HG03439 (cell line): ENCODE measurements around the gene HBM.
"Not testable (repeated sequence)": the region's sequence is repeated elsewhere in the genome, so short reads cannot be mapped to it uniquely, and the experiment has no call there.

Experiments
- ATAC-seq: cut with Tn5 transposase; IDR thresholded peaks from one replicate; pipeline ENCODE4 v1.9.1; 2021; ENCODE audit warnings: mild to moderate bottlenecking, moderate library complexity; ENCODE audit not compliant: unreplicated experiment

HBM gene

DNA sequence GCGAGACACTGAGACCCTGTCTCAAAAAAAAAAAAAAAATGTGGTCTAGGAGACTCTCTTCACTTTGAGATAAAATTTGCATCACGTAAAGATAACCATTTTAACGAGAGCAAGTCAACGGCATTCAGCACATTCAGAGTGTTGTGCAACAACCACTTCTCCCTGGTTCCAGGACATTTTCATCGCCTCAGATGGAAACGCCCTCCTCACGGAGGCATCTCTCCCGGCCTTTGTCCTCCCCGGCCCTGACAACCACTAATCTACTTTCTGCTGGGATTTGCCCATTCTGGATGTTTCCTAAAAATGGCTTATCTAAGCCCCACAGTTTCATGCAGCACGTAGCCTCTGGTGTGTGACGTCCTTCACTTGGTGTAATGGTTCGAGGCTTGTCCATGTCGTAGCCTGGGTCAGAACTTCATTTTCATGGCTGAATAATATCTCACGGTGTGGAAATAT lies 21.0 kb upstream of the HBM start:
- ATAC-seq = no peak

DNA sequence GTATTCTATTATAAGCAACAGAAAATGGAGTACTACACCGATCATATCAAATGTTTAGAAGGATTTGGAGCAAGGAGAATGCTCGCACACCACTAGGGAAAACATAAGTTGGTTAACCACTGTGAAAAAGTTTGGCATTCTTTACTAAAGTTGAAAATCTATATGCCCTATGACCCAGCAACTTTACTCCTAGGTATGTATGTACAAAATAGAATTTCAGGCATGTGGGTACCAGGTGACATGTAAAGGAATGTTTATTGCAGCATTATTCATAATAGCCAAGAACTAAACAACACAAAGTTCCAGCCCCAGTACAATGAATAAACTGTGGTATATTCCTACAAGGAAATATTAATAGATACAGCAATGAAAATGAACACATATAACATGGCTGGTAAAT lies 19.1 kb upstream of the HBM start:
- no peak for ATAC-seq

DNA sequence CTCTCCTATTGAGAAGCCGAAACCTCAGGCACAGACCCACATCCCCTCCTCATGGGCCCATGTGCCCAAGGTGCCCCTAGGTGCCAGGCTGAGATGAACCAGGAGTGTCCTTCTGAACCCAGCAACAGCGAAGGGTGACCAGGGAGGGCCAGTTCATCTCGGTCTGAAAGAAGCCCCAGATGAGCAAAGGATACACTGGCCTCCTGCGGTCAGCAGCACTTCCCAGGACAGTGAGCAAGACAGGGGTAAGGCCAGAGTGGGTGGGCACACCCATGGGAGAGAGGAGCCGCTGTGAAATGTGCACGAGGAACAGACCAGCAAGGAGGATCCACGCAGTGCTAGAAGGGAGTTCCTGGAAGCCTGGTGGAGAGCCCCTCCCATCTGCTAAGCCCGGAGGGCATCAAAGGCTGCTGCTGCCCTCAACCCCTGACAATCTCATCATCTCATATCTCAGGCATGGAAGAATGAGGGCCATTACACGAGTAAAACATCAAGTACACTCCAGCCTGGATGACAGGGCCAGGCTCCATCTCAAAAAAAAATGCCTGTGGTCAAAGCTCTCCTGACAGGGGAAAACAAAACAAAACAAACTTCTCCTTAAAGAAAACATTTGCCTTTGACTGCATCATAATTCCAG lies 16.6 kb upstream of the HBM start:
- ATAC-seq = no peak

DNA sequence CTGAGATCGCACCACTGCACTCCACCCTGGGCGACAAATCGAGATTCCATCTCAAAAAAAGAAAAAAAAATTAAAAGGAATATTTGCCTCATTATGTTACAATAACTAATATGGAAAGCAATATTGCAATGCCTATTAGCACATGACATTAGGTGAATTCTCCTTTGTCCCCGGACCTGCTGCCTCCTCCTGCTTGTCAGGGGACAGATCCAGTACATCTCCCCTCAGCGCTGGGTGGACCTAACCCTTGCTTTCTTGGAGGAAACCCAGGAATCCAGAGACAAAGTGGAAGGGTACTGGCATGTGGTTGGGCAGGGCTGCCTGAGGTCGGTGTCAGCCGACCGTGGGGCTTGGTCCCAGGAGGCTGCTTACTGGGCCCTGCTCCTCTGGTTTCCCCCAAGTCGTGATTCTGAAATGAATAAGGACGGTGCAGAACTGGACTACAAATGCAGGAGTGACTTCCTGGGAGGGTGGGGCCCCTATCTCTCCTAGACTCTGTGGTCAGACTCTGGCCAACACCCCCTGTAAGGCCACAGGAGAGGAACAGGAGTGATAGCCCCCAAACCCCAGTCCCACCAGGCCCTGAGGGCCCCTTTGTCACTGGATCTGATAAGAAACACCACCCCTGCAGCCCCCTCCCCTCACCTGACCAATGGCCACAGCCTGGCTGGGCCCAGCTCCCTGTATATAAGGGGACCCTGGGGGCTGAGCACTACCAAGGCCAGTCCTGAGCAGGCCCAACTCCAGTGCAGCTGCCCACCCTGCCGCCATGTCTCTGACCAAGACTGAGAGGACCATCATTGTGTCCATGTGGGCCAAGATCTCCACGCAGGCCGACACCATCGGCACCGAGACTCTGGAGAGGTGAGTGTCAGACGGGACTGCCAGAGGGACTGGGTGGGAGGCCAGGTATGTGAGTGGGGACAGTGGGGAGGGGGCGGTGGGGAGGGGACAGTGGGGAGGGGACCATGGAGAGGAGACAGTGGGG lies 13.3 kb upstream of the HBM start, which contains the start of gene HBZ:
Gene HBZ, plus strand, starts transcription at position 504 of the 988 bp plus-strand sequence. Its CDS starts 266 bp downstream, at position 770.
- no peak for ATAC-seq

DNA sequence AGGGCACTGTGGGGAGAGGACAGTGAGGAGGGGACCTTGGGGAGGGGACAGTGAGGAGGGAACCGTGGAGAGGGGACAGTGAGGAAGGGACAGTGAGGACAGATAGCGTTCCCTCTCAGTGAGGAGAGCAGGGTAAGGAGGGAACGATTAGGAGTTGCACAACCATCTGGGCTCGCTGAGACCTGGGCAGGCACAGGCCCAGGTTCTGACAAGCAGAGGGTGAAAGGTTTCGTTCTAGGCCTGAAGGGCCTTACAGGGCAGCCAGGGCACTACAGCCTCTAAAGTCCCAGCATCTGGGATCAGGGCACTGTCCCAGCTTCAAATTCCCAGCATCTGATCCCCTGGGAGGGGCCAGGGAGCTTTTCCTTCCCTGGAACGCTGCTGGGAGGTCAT lies 12.7 kb upstream of the HBM start:
- ATAC-seq = not testable (repeated sequence)

DNA sequence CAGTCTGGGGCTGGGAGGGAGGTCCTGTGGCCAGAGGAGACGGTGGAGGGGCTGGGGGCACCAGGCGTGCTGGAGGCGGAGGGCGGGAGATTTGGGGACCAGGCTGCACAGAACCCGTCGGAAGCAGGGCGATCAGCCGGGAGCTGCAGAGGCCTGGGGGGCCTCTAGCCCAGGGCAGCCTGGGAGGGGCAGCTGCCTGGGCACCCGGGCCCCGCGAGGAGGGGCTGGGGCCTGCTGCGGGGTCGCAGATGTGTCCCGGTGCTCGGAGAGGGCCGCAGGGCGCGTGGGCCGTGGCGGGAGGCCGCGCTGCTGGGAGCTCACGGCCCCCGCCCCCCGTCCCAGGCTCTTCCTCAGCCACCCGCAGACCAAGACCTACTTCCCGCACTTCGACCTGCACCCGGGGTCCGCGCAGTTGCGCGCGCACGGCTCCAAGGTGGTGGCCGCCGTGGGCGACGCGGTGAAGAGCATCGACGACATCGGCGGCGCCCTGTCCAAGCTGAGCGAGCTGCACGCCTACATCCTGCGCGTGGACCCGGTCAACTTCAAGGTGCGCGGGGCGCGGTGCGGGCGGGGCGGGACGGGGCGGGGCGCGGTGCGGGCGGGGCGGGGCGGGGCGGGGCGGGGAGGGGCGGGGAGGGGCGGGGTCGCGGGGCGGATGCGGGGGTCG lies 12.1 kb upstream of the HBM start:
- not testable (repeated sequence) for ATAC-seq

DNA sequence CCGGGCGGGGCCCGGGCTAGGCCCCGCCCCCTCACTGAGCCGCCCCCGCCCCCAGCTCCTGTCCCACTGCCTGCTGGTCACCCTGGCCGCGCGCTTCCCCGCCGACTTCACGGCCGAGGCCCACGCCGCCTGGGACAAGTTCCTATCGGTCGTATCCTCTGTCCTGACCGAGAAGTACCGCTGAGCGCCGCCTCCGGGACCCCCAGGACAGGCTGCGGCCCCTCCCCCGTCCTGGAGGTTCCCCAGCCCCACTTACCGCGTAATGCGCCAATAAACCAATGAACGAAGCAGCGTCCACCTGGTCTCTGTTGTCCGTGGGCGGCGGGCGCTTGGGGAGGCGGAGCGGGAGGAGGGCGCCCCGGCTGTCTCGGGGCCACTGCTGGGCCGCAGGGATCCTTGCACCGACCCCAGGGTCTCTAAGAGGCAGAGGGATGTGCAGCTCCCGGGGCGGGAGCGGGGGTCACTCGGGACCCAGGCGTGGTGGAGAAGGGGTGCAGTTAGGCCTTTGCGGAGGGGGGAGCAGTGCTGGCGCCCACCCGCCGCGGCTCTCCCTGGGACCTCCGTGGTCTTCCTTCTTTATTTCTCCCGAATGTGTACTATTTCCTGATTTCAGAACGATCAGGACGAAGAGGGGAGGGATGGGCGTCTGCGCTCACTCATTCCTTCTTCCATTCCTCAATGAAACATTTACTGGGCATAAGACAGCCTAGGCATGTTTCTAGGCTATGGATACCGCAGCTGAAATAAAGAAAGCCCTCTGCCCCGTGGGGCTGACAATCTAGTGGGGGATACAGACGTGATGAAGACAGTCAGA lies 11.4 kb upstream of the HBM start:
- no peak for ATAC-seq

DNA sequence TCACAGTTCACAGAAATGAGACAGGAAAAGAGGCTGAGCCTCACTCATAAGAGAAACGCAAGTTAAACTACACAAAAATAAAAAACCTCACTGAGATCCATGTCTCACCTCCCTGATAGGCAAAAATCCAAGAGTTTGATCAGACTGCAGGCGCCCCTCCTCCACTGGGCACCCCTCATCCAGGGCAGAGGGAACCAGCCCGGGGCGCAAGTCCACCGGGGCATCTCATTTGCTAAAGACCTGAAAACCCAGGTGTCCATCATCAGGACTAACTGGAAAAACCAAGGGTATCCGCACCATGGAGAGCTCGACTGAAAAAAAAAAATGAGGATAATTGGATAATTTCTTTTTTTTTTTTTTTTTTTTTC lies 10.8 kb upstream of the HBM start:
- no peak for ATAC-seq

DNA sequence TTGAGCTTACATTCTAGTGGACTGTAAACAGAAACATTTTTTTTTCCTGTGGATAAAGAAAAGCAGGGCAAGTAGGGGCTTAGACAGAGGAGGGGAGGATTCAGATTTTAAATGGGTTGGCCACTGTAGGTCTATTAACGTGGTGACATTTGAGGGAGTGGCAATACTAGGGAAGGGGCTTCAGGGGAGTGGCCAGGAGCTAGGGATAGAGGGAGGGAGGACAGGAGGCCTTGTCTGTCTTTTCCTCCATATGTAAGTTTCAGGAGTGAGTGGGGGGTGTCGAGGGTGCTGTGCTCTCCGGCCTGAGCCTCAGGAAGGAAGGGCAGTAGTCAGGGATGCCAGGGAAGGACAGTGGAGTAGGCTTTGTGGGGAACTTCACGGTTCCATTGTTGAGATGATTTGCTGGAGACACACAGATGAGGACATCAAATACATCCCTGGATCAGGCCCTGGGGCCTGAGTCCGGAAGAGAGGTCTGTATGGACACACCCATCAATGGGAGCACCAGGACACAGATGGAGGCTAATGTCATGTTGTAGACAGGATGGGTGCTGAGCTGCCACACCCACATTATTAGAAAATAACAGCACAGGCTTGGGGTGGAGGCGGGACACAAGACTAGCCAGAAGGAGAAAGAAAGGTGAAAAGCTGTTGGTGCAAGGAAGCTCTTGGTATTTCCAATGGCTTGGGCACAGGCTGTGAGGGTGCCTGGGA lies 6.5 kb upstream of the HBM start:
- no peak for ATAC-seq

DNA sequence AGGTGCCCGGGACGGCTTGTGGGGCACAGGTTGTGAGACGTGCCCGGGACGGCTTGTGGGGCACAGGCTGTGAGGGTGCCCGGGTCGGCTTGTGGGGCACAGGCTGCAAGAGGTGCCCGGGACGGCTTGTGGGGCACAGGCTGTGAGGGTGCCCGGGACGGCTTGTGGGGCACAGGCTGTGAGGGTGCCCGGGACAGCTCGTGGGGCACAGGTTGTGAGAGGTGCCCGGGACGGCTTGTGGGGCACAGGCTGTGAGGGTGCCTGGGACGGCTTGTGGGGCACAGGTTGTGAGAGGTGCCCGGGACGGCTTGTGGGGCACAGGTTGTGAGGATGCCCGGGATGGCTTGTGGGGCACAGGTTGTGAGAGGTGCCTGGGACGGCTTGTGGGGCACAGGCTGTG lies 5.5 kb upstream of the HBM start:
- ATAC-seq = not testable (repeated sequence)

DNA sequence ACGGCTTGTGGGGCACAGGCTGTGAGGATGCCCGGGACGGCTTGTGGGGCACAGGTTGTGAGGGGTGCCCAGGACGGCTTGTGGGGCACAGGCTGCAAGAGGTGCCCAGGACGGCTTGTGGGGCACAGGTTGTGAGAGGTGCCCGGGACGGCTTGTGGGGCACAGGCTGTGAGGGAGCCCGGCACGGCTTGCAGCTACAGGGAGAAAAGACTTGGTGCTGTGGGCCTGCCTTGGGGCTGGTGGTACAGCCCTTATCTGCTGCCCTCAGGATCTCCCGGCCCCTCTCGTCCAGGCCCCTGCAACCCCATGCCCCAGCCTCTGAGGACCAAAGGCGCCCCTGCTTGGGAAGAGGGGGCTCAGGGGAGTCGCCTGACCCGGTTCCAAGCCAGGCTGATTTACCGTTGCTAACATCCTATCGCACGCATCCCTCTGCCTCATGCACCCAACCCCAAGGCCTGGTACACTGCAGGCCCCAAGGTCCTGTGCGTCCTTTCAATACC lies 5.0 kb upstream of the HBM start:
- ATAC-seq = no peak

DNA sequence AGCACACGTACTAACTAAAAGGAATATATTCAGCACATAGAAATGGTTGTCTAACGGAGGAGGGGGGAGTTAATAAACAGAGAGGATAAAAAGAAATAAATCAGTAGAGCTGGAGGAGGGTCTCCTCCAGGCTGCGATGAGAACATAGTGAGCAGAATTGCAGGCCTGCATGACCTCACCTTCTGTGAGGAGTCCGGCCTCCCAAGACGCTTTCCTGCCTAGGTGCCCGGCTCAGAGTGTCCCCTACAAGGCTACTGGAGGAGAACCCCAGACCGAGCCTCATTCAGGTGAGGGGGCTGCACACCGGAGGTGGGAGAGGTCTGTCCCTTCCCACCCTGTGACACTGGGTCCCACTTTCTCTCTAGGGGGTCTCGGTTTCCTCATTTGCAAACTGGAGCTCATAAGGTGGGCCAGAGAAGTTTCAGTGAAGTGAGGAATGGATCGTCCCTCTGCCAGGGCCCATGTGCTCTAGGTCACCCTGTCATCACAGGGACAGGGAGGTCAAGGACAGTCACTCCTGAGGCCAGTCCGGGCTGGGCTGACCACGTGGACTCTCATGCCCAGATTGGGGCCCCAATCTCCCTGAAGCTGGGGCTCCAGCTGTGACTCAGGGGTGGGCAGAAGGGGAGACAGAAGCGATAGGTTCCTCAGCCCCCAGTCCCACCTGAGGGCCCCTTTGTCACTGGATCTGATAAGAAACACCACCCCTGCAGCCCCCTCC lies 3.3 kb upstream of the HBM start:
- ATAC-seq = no peak

DNA sequence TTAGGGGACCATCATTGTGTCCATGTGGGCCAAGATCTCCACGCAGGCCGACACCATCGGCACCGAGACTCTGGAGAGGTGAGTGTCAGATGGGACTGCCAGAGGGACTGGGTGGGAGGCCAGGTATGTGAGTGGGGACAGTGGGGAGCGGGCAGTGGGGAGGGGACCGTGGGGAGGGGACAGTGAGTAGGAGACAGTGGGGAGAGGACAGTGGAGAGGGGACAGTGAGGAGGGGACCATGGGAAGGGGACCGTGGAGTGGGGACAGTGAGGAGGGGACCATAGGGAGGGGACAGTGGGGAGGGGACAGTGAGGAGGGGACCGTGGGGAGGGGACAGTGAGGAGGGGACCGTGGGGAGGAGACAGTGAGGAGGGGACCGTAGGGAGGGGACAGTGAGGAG lies 2.6 kb upstream of the HBM start:
- not testable (repeated sequence) for ATAC-seq

DNA sequence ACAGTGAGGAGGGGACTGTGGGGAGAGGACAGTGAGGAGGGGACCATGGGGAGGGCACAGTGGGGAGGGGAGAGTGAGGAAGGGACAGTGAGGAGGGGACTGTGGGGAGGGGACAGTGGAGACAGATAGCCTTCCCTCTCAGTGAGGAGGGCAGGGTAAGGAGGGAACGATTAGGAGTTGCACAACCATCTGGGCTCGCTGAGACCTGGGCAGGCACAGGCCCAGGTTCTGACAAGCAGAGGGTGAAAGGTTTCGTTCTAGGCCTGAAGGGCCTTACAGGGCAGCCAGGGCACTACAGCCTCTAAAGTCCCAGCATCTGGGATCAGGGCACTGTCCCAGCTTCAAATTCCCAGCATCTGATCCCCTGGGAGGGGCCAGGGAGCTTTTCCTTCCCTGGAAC lies 2.1 kb upstream of the HBM start:
- not testable (repeated sequence) for ATAC-seq

DNA sequence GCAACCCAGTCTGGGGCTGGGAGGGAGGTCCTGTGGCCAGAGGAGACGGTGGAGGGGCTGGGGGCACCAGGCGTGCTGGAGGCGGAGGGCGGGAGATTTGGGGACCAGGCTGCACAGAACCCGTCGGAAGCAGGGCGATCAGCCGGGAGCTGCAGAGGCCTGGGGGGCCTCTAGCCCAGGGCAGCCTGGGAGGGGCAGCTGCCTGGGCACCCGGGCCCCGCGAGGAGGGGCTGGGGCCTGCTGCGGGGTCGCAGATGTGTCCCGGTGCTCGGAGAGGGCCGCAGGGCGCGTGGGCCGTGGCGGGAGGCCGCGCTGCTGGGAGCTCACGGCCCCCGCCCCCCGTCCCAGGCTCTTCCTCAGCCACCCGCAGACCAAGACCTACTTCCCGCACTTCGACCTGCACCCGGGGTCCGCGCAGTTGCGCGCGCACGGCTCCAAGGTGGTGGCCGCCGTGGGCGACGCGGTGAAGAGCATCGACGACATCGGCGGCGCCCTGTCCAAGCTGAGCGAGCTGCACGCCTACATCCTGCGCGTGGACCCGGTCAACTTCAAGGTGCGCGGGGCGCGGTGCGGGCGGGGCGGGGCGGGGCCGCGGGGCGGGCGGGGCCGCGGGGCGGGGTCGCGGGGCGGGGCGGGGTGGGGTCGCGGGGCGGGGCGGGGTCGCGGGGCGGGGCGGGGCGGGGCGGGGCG lies 1.5 kb upstream of the HBM start:
- not testable (repeated sequence) for ATAC-seq

DNA sequence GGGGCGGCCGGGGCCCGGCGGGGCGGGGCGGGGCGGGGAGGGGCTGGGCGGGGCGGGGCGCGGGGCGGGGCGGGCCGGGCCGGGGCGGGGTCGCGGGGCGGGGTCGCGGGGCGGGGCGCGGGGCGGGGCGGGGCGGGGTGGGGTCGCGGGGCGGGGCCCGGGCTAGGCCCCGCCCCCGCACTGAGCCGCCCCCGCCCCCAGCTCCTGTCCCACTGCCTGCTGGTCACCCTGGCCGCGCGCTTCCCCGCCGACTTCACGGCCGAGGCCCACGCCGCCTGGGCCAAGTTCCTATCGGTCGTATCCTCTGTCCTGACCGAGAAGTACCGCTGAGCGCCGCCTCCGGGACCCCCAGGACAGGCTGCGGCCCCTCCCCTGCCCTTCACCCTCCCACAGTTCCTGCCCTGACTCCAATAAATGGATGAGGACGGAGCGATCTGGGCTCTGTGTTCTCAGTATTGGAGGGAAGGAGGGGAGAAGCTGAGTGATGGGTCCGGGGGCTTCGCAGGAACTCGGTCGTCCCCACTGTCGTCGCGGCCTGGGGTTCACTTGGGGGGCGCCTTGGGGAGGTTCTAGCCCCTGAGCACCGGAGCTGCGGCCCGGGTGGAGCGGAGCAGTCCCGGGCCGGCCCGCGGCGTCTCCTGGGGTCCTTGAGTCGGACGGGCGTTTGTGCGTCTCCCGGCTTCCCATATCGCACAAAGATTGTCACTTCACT lies 795 bp upstream of the HBM start:
- ATAC-seq = no peak

DNA sequence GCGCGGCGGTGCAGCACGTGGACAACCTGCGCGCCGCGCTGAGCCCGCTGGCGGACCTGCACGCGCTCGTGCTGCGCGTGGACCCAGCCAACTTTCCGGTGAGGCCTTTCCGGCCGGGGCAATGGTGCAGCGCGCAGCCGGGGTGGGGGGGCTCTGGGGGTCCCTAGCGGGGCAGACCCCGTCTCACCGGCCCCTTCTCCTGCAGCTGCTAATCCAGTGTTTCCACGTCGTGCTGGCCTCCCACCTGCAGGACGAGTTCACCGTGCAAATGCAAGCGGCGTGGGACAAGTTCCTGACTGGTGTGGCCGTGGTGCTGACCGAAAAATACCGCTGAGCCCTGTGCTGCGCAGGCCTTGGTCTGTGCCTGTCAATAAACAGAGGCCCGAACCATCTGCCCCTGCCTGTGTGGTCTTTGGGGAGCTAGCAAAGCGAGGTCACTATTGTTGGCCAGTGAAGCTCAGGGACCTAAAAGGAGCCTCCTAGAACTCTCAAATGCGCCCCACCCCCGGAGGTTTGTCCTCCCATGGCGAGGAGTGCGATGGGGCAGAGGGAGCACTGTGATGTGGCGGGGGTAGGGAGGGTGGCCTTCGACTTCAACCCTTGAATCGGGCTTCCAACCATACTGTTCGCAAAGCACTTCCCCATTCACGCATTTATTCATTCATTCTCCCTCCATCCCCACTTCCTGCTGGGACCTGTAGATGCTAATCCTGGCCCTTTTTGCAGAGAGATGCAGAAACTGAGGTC lies 770 bp downstream of the HBM start:
- no peak for ATAC-seq
